GM19238 (cell line): ENCODE results near the gene MRTFA.
"Not testable (repeated sequence)": the region's sequence is repeated elsewhere in the genome, so short reads cannot be mapped to it uniquely, and the experiment has no call there.

Experiments used
- DNase-seq: peaks from one replicate; pipeline ENCODE4 v3.0.0; 2011; ENCODE audit warnings: low spot score; ENCODE audit not compliant: insufficient read length

MRTFA gene

GRCh38 chr22:40636380-40637182 is at the start of gene MRTFA:
MRTFA (minus strand) TSS chr22:40636719.
- peak; percentile 87 for DNase-seq

GRCh38 chr22:40685406-40685805 is 48.9 kb upstream of the MRTFA start:
- no peak for DNase-seq

- DNase-seq: no peak
Observed at GRCh38 chr22:40684728-40685127, 48.2 kb upstream of the MRTFA start.

GRCh38 chr22:40681451-40681850 is 44.9 kb upstream of the MRTFA start:
- no peak for DNase-seq

- DNase-seq: no peak
Observed at GRCh38 chr22:40680819-40681183, 44.3 kb upstream of the MRTFA start.

GRCh38 chr22:40679964-40680818 is 43.7 kb upstream of the MRTFA start:
- DNase-seq: no peak

GRCh38 chr22:40679249-40679963 is 42.9 kb upstream of the MRTFA start, which contains the start of gene MCHR1:
MCHR1 (plus strand) TSS chr22:40679484; CDS start chr22:40679653, 169 bp downstream.
- no peak for DNase-seq

- DNase-seq: no peak
Observed at GRCh38 chr22:40678493-40679248, 42.2 kb upstream of the MRTFA start.

- DNase-seq: no peak
Observed at GRCh38 chr22:40676644-40677043, 40.1 kb upstream of the MRTFA start.

- DNase-seq: not testable (repeated sequence)
Observed at GRCh38 chr22:40676166-40676565, 39.6 kb upstream of the MRTFA start.

GRCh38 chr22:40674274-40674673 is 37.8 kb upstream of the MRTFA start:
- DNase-seq: no peak

GRCh38 chr22:40673017-40673416 is 36.5 kb upstream of the MRTFA start:
- DNase-seq: no peak

GRCh38 chr22:40671796-40672360 is 35.4 kb upstream of the MRTFA start:
- no peak for DNase-seq

- no peak for DNase-seq
Observed at GRCh38 chr22:40671369-40671768, 34.9 kb upstream of the MRTFA start.

- no peak for DNase-seq
Observed at GRCh38 chr22:40670058-40670457, 33.5 kb upstream of the MRTFA start.

GRCh38 chr22:40668611-40669411 is 32.3 kb upstream of the MRTFA start:
- DNase-seq: no peak

- DNase-seq: no peak
Observed at GRCh38 chr22:40666151-40666848, 29.8 kb upstream of the MRTFA start.

GRCh38 chr22:40665312-40665711 is 28.8 kb upstream of the MRTFA start:
- DNase-seq: no peak

- DNase-seq: no peak
Observed at GRCh38 chr22:40661671-40662070, 25.2 kb upstream of the MRTFA start.
